MM.1S (cell line): ENCODE results near the gene ATP2B1.

Experiments used
- CTCF ChIP-seq: fragments of 300-600 bp; sonication (generic); IDR thresholded peaks from 2 replicates; pipeline ENCODE4 v1.5.1; 2016; ENCODE audit warnings: antibody characterized with exemption, low read length, mixed read lengths
- EZH2phosphoT487 ChIP-seq: fragments of 300-600 bp; sonication (generic); IDR thresholded peaks from 2 replicates; pipeline ENCODE4 v1.6.1; 2018; ENCODE audit warnings: antibody characterized with exemption, low read length

- no peak for TF ChIP-seq CTCF
- no peak for TF ChIP-seq EZH2phosphoT487
Observed at GRCh38 chr12:89679631-89680030, 29.0 kb downstream of the ATP2B1 start.
